MV-4-11 (cell line): ENCODE results near the gene POLR2H.
A peak's percentile ranks its signal among the peaks of the same experiment; 100 is the strongest.

Experiments
- DNase-seq: peaks from one replicate; lab custom pipeline; 2025; lab: John Stamatoyannopoulos, UW

The POLR2H gene

DNA sequence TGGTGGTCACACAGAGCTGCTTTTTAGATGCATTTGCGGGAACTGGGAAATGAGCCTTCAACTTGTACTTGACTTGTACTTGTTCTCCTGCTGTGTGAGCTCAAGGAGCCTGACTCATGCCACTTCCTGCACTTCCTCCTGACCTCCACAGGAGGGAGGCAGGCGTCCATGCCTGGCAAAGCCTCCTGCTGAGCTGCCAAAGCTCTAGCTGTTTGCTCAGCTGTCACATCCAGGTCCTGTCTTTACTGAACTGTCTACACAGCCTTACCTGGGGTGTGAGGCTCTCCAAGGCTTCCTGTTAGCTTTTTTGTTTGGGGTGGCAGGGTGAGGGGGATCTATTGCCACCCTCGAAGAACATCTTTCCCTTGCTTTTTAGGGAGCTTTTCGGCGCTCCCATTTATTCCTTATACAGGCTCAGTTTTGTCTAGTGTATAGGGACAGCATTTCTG lies 10.1 kb downstream of the POLR2H start:
- DNase-seq, result peak; percentile 81

DNA sequence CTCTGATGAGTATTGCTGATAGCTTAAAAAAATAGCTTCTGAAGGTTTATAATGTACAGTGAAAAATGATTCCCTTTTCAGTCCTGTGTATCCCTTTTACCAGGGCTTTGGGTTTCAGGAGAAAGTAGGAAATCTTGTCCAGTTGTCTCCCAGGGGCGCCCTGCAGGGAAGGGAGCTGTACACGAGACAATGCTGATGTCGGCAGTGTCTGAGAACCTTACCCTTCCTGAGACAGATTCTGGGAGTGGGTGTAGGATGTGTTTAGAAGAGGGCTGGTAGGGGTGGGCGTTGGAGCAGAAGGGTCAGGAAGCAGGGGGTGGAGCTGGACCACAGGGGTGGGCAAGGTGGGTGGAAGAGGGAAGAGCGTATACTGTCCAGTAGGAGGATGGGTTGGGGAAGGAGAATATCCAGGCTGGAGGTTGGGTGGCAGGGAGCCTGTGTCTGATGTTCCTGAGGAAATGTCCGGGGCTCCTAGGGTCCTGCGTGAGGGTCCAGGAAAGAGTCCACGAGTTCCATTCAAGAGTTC lies 10.8 kb downstream of the POLR2H start:
- no peak for DNase-seq

DNA sequence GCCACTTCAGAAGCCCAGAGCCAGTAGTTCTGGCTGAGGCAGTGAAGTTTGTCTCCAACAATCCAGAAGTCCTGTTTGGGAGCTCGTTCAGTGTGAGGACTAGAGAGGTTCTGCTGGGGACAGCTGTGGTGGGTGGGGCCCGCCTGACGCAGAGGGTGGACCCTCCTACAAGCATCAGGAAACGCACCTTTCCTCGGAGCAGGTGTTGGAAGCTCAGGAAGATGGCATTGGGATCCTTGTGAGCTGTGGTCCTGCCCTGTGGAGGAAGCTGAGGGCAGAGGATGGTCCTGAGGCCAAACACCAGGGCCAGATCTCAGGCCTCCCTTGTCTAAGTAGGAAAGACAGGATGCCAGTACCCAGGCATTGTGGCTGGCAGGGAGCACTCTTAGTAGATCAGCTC lies 11.4 kb downstream of the POLR2H start:
- no peak for DNase-seq

DNA sequence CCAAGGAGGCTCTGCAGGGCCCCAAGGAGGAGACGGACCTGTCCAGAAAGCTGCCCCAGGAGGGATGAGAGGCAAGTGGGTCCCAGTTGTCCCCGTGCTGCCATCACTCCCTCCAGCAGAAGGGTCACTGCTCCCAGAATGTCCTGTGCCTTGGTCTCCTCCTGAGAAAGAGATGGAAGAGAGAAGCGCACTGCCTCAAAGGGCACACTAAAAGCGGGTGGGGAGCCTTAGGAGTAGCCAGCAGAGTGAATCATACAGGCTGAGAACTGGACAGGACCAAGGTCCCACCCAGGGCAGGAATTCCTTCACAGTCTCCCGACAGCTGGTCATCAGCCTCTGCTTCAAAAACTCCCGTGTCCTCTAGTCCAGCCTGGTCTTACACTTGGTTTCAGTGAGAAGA lies 11.9 kb downstream of the POLR2H start:
- DNase-seq, result no peak

DNA sequence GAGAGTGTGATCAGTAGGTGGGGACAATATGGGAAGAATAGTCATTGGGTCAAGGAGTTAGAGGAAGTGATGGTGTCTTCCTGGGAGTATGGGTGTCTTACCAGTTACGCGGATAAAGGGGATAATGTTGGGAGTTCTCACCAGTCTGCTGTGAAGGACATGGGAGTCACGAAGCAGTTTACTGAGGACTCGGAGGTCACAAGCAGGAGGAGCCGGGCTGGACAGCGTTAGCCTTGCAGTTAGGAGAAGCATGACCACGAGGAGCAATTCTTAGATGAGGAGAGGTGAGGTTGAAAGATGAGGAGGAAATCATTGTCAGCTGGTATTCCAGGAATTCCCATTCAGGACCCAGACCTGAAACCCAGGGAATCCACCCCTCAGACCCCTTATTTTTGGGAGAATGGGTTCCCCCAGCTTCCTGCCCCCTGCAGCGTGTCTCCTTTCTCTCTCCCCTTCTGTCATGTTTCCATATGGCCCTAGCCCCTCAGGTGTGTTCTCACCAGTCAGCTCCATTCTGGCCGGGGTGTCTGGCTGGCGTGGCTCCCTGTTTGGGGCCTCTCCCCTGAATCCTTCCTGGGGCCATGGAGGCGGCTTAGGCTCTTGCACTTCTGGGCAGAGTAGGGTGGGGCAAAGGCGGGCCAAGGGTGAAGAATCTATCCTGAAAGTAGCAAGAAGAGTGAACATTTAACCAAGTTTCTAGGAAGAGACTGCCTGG lies 14.4 kb downstream of the POLR2H start:
- no peak for DNase-seq

DNA sequence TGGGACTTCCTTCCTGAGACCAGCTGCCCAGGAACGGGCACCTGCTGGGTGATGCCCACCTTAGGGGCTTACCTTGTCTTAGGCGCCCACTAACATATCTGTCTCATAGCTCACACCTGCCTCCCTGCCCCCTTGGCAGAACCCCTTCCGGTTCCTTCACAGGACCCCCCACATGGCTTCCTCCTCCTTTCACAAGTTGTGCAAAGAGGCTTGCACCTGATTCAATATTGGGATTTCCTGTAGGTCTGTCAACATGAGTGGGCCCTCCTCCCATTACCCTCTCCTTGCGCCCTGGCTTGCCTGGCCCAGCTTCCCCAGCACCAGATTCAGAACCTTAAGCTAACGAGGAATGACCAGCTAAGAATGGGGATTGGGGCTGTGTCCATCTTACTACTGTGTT lies 15.9 kb downstream of the POLR2H start:
- no peak for DNase-seq

DNA sequence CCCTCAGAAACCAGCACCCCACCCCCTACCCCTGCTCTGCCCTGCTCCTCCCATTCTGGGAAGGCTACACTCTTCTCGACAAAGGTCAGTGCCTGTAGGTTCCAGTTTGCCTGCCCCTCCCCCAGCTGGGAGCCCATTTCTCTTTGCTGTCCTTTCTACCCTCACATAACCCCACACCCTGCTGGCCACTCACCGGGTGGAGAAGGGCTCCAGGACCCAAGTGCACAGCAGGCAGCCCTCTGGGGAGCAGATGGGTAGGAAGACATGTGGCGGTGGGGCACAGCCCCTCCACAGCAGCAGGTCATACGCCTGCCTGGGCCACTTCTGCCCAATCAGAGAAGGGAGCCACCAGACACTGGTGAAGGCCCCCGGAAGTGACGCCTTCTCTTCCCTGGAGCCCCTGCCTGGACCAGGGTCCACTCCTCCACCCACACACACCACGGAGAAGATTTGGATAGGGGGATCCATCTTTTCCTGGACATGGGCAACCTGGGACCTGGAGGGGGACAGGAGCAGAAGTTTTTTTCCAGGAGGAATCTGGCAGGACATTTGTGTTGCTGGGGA lies 16.5 kb downstream of the POLR2H start, which contains the start of gene THPO:
Gene THPO, minus strand, starts transcription at position 326 of the 564 bp plus-strand sequence. CDS start 1,948 bp downstream, outside the sequence.
- no peak for DNase-seq

DNA sequence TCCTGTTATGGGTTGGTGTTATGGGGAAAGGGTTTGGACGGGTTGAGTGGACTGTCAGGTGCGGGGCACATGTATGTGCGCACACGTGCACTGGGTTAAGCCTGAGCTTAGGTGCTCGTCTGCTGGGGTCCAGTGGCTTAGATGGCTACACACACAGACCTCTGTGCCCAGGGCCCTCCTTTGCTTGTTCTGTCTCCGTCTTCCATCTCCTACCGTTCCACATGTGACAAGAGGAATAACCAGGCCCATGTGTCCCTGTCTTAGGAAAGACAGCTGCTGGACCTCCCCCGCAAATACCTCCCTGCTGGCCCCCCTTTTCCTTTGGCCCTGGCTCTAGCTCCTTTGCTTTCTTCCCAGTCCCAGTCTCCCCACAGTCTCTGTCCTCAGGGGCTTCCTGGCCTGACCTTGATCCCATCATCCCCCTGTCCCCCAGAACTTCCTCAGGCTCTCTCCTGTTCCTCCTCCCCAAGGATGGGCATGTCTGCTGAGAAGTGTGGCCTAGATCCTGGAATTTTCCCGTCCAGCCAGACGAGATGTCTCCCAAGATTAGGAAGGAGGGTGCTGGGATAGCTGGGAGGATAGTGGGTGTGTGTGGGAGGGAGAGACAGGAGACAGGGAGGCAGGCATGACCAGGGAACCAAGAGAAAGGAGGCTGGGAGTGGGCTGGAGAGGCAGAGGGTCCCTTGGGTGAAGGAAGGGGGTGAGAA lies 17.3 kb downstream of the POLR2H start:
- no peak for DNase-seq

DNA sequence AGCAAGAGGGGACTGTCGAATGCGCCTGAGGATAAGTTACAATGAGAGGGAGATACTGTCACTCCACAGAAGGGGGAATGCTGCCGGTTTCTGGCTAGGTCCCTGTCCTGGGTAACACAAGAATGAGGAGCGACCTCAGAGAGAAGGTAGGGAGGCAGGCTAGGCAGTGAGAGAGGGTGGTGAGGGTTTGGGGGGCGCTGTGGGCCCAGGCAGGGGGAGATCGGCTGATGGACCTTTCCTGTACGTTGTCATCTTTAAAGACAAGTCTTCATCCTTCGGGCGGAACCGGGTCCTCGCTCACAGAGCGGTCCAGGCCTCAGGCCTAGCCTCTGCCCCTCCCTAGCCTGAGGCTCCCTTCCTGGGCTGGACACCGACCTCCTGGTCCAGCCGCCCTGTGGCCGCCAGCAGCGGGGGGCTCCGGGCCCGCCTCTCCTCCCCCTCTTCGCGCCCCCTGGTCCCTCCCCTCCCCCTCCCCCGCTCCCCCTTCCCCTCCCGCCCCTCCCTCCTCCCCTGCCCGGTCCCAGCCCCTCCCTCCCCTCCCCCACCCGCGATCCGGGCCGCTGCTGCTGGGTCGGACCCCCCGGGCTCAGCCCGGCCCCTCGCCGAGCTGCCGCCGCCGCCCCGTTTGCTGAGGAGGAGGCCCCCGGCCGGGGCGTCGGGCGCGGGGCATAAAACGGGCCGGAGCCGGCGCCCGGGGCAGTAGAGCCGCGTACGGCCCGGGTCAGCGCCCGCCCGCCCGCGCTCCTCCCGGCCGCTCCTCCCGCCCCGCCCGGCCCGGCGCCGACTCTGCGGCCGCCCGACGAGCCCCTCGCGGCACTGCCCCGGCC lies 18.1 kb downstream of the POLR2H start, which contains the start of gene CHRD:
Gene CHRD, plus strand, starts transcription at position 697 of the 827 bp plus-strand sequence. CDS start 265 bp downstream, outside the sequence.
- no peak for DNase-seq

DNA sequence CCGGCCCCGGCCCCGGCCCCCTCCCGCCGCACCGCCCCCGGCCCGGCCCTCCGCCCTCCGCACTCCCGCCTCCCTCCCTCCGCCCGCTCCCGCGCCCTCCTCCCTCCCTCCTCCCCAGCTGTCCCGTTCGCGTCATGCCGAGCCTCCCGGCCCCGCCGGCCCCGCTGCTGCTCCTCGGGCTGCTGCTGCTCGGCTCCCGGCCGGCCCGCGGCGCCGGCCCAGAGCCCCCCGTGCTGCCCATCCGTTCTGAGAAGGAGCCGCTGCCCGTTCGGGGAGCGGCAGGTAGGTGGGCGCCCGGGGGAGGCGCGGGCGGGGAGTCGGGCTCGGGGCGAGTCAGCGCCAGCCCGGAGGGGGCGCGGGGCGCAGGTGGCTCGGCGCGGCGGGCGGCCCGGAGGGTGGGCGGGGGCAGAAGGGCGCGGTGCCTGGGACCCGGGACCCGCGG lies 18.7 kb downstream of the POLR2H start:
- DNase-seq, result no peak

DNA sequence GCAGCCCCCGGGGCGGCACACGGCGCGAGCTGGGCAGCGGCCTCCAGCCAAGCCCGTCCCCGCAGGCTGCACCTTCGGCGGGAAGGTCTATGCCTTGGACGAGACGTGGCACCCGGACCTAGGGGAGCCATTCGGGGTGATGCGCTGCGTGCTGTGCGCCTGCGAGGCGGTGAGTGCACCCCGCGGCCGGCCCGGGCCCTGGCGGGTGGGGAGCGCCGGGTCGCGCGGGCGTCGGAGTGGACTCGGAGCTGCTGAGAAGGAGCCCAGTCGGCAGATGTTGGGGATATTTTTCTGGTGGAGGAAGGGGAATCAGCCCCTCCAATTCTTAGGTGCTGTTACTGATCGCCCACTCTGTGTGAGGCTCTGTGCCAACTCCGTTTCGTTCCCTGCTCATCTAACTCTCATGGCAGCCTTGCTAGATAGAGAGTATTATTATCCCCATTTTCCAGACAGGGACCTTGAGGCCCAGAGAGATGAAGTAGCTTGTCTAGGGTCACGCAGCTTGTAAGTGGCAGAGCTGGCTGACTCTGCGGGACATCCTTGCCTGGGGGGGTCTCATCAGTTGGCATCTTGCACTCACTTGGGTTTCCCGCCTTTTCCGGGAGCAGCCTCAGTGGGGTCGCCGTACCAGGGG lies 19.2 kb downstream of the POLR2H start:
- no peak for DNase-seq

DNA sequence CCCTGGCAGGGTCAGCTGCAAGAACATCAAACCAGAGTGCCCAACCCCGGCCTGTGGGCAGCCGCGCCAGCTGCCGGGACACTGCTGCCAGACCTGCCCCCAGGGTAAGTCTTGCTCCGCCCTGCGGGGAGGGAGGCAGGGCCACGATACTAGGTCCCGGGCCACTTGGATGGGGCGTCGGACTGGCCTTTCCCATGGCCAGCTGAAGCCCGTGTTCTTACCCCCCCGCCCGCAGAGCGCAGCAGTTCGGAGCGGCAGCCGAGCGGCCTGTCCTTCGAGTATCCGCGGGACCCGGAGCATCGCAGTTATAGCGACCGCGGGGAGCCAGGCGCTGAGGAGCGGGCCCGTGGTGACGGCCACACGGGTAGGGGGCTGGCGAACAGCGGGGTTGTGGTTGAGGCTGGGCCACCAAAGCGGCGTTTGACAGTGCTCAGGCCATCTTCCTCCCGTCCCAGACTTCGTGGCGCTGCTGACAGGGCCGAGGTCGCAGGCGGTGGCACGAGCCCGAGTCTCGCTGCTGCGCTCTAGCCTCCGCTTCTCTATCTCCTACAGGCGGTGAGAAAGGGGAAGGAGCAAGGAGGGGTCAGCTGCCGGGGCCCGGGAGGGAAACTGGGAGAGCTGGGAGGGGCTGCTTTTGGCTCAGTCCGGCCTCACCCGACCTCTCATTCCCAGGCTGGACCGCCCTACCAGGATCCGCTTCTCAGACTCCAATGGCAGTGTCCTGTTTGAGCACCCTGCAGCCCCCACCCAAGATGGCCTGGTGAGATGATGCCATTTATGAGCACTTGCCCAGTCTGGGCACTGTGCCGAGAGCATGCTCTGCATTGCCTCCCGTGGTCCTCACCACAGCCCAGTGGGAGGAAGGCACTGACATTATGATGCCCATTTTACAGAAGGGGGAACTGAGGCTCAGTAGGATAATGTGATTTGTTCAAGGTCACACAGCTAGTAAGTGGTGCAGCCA lies 20.0 kb downstream of the POLR2H start:
- peak; percentile 30 for DNase-seq

DNA sequence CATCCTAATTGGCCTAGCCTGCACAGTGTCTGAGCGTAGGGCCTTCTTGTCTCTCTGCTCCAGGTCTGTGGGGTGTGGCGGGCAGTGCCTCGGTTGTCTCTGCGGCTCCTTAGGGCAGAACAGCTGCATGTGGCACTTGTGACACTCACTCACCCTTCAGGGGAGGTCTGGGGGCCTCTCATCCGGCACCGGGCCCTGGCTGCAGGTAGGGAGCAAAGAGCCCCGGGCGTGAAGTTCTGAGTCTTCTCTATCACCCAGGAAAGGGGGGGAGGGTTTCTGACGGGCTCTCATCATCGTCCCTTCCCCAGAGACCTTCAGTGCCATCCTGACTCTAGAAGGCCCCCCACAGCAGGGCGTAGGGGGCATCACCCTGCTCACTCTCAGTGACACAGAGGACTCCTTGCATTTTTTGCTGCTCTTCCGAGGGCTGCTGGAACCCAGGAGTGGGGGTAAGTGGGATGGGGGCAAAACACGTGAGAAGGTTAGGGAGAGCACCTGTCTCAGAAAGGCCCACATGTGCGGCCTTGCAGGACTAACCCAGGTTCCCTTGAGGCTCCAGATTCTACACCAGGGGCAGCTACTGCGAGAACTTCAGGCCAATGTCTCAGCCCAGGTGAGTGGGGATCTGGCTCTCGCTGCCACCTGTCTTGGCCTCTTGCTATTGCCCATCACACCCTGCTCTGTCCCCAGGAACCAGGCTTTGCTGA lies 21.0 kb downstream of the POLR2H start:
- no peak for DNase-seq

DNA sequence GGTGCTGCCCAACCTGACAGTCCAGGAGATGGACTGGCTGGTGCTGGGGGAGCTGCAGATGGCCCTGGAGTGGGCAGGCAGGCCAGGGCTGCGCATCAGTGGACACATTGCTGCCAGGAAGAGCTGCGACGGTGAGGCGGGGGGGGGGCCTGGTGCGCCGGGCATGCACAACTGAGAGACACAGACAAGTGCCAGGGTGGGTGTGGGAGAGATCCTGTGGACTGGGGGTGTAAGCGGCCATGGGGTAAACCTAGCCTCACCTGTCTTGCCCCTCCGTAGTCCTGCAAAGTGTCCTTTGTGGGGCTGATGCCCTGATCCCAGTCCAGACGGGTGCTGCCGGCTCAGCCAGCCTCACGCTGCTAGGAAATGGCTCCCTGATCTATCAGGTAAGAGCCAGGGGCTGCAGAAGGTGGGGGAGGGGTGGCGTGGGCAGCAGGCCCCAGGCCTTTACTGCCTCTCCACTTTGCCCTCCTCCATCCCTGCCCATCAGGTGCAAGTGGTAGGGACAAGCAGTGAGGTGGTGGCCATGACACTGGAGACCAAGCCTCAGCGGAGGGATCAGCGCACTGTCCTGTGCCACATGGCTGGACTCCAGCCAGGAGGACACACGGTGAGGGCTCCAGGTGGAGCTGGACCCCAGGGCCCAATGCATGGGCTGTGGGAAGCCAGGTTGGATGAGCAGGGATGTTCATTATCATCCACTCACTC lies 21.7 kb downstream of the POLR2H start:
- DNase-seq, result no peak

DNA sequence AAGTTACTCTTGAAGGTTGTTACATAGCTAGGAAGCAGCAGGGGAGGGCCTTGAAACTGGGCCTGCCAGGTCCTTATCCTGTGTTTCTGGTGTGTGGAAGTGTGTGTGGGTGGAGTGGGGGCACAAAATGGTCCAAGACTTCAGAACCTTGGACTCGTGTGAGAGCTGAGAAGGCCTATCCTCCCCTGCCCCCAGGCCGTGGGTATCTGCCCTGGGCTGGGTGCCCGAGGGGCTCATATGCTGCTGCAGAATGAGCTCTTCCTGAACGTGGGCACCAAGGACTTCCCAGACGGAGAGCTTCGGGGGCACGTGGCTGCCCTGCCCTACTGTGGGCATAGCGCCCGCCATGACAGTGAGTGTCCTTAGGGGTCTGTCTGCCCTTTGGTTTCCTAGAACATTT lies 22.8 kb downstream of the POLR2H start:
- DNase-seq, result no peak

DNA sequence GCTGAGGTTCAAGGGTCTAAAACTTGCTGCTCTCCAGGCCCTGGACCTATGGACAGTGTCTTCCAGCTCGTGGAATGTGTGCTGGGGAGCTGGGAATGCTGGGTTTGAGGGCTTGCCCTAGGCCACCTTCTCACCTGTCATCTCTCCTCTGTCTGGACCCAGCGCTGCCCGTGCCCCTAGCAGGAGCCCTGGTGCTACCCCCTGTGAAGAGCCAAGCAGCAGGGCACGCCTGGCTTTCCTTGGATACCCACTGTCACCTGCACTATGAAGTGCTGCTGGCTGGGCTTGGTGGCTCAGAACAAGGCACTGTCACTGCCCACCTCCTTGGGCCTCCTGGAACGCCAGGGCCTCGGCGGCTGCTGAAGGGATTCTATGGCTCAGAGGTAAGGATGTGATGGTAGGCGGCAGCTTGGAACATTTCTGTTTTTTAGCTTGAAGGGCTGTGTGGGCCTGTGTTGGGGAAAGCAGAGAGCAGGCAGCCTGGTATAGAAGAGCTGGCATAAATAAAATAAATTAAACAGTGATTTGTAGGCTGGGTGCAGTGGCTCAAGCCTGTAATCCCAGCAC lies 23.4 kb downstream of the POLR2H start:
- DNase-seq, result no peak

DNA sequence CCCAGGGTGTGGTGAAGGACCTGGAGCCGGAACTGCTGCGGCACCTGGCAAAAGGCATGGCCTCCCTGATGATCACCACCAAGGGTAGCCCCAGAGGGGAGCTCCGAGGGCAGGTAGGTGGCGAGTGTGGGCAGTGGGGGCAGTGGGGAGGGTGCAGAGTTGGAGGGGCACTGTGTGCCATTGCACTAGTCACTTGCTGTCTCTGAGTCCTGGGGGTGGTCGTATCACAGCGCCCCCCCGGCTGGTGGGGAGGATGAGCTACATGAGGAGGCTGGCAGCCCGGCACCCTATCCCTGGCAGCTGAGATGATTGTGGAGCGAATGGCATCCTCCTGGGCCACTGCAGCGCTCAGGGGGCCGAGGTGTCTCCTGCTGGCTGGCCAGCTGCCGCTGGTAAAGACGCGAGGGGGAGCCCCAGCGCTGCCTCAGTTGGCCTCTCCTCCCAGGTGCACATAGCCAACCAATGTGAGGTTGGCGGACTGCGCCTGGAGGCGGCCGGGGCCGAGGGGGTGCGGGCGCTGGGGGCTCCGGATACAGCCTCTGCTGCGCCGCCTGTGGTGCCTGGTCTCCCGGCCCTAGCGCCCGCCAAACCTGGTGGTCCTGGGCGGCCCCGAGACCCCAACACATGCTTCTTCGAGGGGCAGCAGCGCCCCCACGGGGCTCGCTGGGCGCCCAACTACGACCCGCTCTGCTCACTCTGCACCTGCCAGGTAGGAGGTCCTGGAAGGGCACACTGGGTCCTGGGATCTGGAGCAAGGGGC lies 24.7 kb downstream of the POLR2H start:
- no peak for DNase-seq
